Measurements from ENCODE around the gene ACTR8. TPM values are rescaled to one million over a fixed set of nuclear protein-coding genes. Genes with fewer than 3 reads are reported as not detected.
A peak's percentile ranks its signal among the peaks of the same experiment; 100 is the strongest.

The ACTR8 gene
- total and polyA plus RNA-seq, 2 of the 13 experiments (the other 11 are each of a cell fraction or from before 2014, with no cell fraction given) = 15.5 to 29.0 TPM

GRCh38 chr3:53891497-53892285, 9.7 kb upstream of the ACTR8 start, which contains the start of gene SELENOK (continued):
- TF ChIP-seq AHR (CRISPR knock-in tag; IDR thresholded peaks at IDR 0.05) (no peak), POLR2AphosphoS5 (IDR thresholded peaks at IDR 0.05; ENCODE audit: low read depth, low read length) (peak; percentile 82), ZNF276 (CRISPR knock-in tag; IDR thresholded peaks at IDR 0.05; ENCODE audit: low read depth) (no peak), ZZZ3 (CRISPR knock-in tag; IDR thresholded peaks at IDR 0.05; ENCODE audit: borderline replicate concordance) (peak; percentile 48; the same call in 1 of the 2 replicates), ZNF503 (CRISPR knock-in tag; IDR thresholded peaks at IDR 0.05) (peak; percentile 68; the same call in 1 of the 2 replicates), STAG1 (CRISPR knock-in tag; IDR thresholded peaks at IDR 0.05) (no peak), MXI1 (IDR thresholded peaks at IDR 0.05; ENCODE audit: borderline replicate concordance, low read depth, low read length) (peak; percentile 67; the same call in 1 of the 3 replicates), CENPX (CRISPR knock-in tag; IDR thresholded peaks at IDR 0.05) (no peak), ARID4A (CRISPR knock-in tag; IDR thresholded peaks at IDR 0.05; ENCODE audit: borderline replicate concordance) (peak; percentile 89; the same call in 1 of the 2 replicates), TAF1 (CRISPR knock-in tag; IDR thresholded peaks at IDR 0.05) (peak; percentile 68), ZNF747 (CRISPR knock-in tag; IDR thresholded peaks at IDR 0.05; ENCODE audit: borderline replicate concordance) (peak; percentile 78; the same call in 1 of the 2 replicates), POLR2AphosphoS2 (IDR thresholded peaks at IDR 0.05; ENCODE audit: low read depth, low read length) (no peak), MAX (IDR thresholded peaks at IDR 0.05) (peak; percentile 83), SOX5 (CRISPR knock-in tag; IDR thresholded peaks at IDR 0.05; ENCODE audit: borderline replicate concordance) (peak; percentile 12; the same call in 1 of the 2 replicates), ZNF546 (CRISPR knock-in tag; conservative IDR thresholded peaks at IDR 0.05) (no peak), ZNF205 (CRISPR knock-in tag; IDR thresholded peaks at IDR 0.05) (no peak; the same call in 1 of the 2 replicates), CREB3 (CRISPR knock-in tag; IDR thresholded peaks at IDR 0.05) (0 out of 2 replicates have a peak, but pooled peaks have one; percentile 41), TSC22D2 (CRISPR knock-in tag; IDR thresholded peaks at IDR 0.05; ENCODE audit: borderline replicate concordance) (no peak), RAD51 (IDR thresholded peaks at IDR 0.05; ENCODE audit: borderline replicate concordance) (no peak), ZNF768 (CRISPR knock-in tag; IDR thresholded peaks at IDR 0.05) (peak; percentile 23; the same call in 1 of the 2 replicates), FOXA3 (CRISPR knock-in tag; IDR thresholded peaks at IDR 0.05) (peak; percentile 31; the same call in 1 of the 2 replicates)

All from HepG2 (cell line).